ENCODE results near the gene METTL13. TPM values are rescaled to one million over a fixed set of nuclear protein-coding genes. Genes with fewer than 3 reads are reported as not detected.

The METTL13 gene
- total and polyA plus RNA-seq, 2 of the 8 experiments (the other 6 are each of a cell fraction or from before 2014, with no cell fraction given) = 38.1 to 66.3 TPM

DNA sequence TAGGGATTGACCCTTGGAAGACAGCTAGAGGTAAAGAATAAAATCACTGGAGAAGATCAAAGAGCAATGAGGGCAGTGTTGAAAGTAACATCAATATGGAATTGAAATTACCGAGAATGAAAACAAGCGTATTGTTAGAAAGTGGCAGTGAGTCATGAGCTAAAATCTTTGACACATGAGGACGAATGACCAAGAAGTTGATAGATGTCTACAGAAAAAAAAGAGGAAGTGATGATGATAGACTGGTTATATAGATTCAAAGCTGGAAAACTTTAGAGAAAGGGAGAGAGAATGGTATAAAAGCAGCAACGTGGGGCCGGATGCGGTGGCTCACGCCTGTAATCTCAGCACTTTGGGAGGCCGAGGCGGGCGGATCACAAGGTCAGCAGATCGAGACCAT lies 47.3 kb downstream of the METTL13 start:
- no peak overlapping the region for H4K8ac ChIP-seq (ENCODE audit: extremely low read depth, insufficient read depth, low read length)
- DNase-seq (ENCODE audit: low read depth in 1 of 2, low spot score in 2 of 2) (no peak), FAIRE-seq (no peak)
- WGBS, 2 experiments (ENCODE audit: extremely low coverage in 1 of 2, insufficient coverage in 1 of 2, insufficient read length in 1 of 2, insufficient replicate concordance in 2 of 2, low coverage in 1 of 2, low lambda C conversion rate in 2 of 2, missing lambda C conversion rate in 1 of 2) = 92% methylated on average over 11 of the region's 11 CpGs; no CpG with 5 or more reads in 1 of the 2 experiments
- H3K9ac ChIP-seq (replicated peaks in 1 of 4; ENCODE audit: extremely low read depth in 1 of 4, low read depth in 3 of 4, low read length in 3 of 4) = no peak overlapping the region
- no peaks in the 10 kb centered on the region for H3K23me2 ChIP-seq (ENCODE audit: low read depth, low read length)
- H2AK5ac ChIP-seq (ENCODE audit: low read depth, low read length) = no peak overlapping the region
- H3K27ac ChIP-seq (ENCODE audit: low read depth, low read length) = no peak overlapping the region
- H3K4ac ChIP-seq (replicated peaks; ENCODE audit: insufficient read length, low read depth, low read length) = no peak overlapping the region
- no peaks in the 10 kb centered on the region for H3K79me1 ChIP-seq (ENCODE audit: low read depth, low read length)
- no peak overlapping the region for H2AFZ ChIP-seq (ENCODE audit: low read length)
- no peak overlapping the region for H2BK12ac ChIP-seq (ENCODE audit: low read depth, low read length)
- H3K23ac ChIP-seq (ENCODE audit: insufficient read length) = no peak overlapping the region
- H3K56ac ChIP-seq (replicated peaks; ENCODE audit: insufficient read length, low read depth, low read length) = no peak overlapping the region
- H2BK20ac ChIP-seq (ENCODE audit: low read length) = no peak overlapping the region
- no peak overlapping the region for H4K91ac ChIP-seq (replicated peaks; ENCODE audit: insufficient read length, low read length)
- H3K36me3 ChIP-seq (ENCODE audit: control insufficient read depth in 2 of 4, insufficient read depth in 4 of 4, low read length in 3 of 4) = peaks cover 0 to 3% (median 0%) of the 10 kb centered on the region in 4 experiments; a peak in 1 of 8 replicates
- ChIA-PET POLR2A (ENCODE audit: partially characterized antibody) (no interaction called here), CTCF (ENCODE audit: partially characterized antibody) (interaction anchor here (1.6 kb wide), 1 partner anchor 28 kb away, joined by 5 read pairs; no protein-coding TSS in a partner anchor)
- H3K4me1 ChIP-seq (replicated peaks in 1 of 4; ENCODE audit: control insufficient read depth in 3 of 4, insufficient read depth in 4 of 4, low read length in 3 of 4) = no peaks in the 10 kb centered on the region
- H3K4me3 ChIP-seq (ENCODE audit: extremely low read depth in 1 of 4, insufficient read depth in 2 of 4, low read depth in 3 of 4, low read length in 4 of 4) = no peak overlapping the region
- no peaks in the 10 kb centered on the region for H3K79me2 ChIP-seq (ENCODE audit: control insufficient read depth in 1 of 2, insufficient read depth in 2 of 2, low read length in 2 of 2)
- no peak overlapping the region for H4K5ac ChIP-seq (ENCODE audit: insufficient read length, low read depth, low read length)
- no peak overlapping the region for H2BK5ac ChIP-seq (ENCODE audit: low read depth, low read length)
- H3K18ac ChIP-seq (ENCODE audit: extremely low read depth, low read length) = no peak overlapping the region
- H2BK15ac ChIP-seq (ENCODE audit: low read length) = no peak overlapping the region
- H3K14ac ChIP-seq (ENCODE audit: insufficient read length) = no peak overlapping the region
- H3K9me3 ChIP-seq (ENCODE audit: insufficient read depth in 2 of 2, low read depth in 1 of 2, low read length in 1 of 2) = peaks cover 13 to 18% of the 10 kb centered on the region in 2 experiments
- H4K20me1 ChIP-seq (replicated peaks in 1 of 2; ENCODE audit: control insufficient read depth in 1 of 2, insufficient read depth in 2 of 2, low read length in 2 of 2) = no peaks in the 10 kb centered on the region
- no peak for TF ChIP-seq SUZ12 (IDR thresholded peaks at IDR 0.05; ENCODE audit: low read length)
- TF ChIP-seq BCL11A (IDR thresholded peaks at IDR 0.05; ENCODE audit: low read depth in 2 of 2, low read length in 2 of 2) = no peak
- no peak for TF ChIP-seq CBX5 (IDR thresholded peaks at IDR 0.05; ENCODE audit: low read depth, low read length)
- TF ChIP-seq SP1 (IDR thresholded peaks at IDR 0.05; ENCODE audit: low read depth, low read length) = no peak
- H3K27me3 ChIP-seq (replicated peaks in 1 of 4; ENCODE audit: control insufficient read depth in 3 of 4, extremely low read depth in 1 of 4, insufficient read depth in 3 of 4, low read length in 3 of 4) = no peaks in the 10 kb centered on the region
- H3K4me2 ChIP-seq (ENCODE audit: insufficient read depth in 1 of 2, low read depth in 2 of 2, low read length in 2 of 2) = no peak overlapping the region
- H2BK120ac ChIP-seq (replicated peaks; ENCODE audit: low read depth, low read length) = no peak overlapping the region
